EL (cell line): Measurements from ENCODE around the gene KIF6.

Experiments
- DNase-seq: peaks from one replicate; pipeline ENCODE4 v3.0.0-alpha.2; 2016

Gene KIF6

GRCh38 chr6:39440039-39440426 lies 285.2 kb downstream of the KIF6 start:
- no peak for DNase-seq

- no peak for DNase-seq
Measured at GRCh38 chr6:39439342-39440038, 285.7 kb downstream of the KIF6 start.

- no peak for DNase-seq
Measured at GRCh38 chr6:39433630-39434029, 291.6 kb downstream of the KIF6 start.

- DNase-seq, result peak; percentile 21
Measured at GRCh38 chr6:39432330-39433025, 292.7 kb downstream of the KIF6 start.

- DNase-seq, result peak; percentile 67
Measured at GRCh38 chr6:39430871-39431523, 294.2 kb downstream of the KIF6 start.

- DNase-seq, result no peak
Measured at GRCh38 chr6:39430446-39430845, 294.8 kb downstream of the KIF6 start.

GRCh38 chr6:39428816-39429215 lies 296.4 kb downstream of the KIF6 start:
- DNase-seq, result no peak

GRCh38 chr6:39428152-39428551 lies 297.1 kb downstream of the KIF6 start:
- no peak for DNase-seq

GRCh38 chr6:39426073-39426456 lies 299.1 kb downstream of the KIF6 start:
- peak; percentile 87 for DNase-seq

- no peak for DNase-seq
Measured at GRCh38 chr6:39425346-39426072, 299.7 kb downstream of the KIF6 start.

- no peak for DNase-seq
Measured at GRCh38 chr6:39424831-39425230, 300.4 kb downstream of the KIF6 start.

- no peak for DNase-seq
Measured at GRCh38 chr6:39422238-39422637, 303.0 kb downstream of the KIF6 start.

GRCh38 chr6:39421383-39422225 lies 303.6 kb downstream of the KIF6 start:
- DNase-seq, result no peak

GRCh38 chr6:39420300-39421265 lies 304.6 kb downstream of the KIF6 start:
- no peak for DNase-seq

GRCh38 chr6:39419607-39420006 lies 305.6 kb downstream of the KIF6 start:
- DNase-seq, result no peak

- no peak for DNase-seq
Measured at GRCh38 chr6:39417440-39417839, 307.8 kb downstream of the KIF6 start.

GRCh38 chr6:39416728-39417127 lies 308.5 kb downstream of the KIF6 start:
- peak; percentile 98 for DNase-seq

GRCh38 chr6:39416026-39416425 lies 309.2 kb downstream of the KIF6 start:
- DNase-seq, result no peak

GRCh38 chr6:39415482-39415881 lies 309.7 kb downstream of the KIF6 start:
- no peak for DNase-seq

- DNase-seq, result peak; percentile 29
Measured at GRCh38 chr6:39411465-39411864, 313.7 kb downstream of the KIF6 start.

- no peak for DNase-seq
Measured at GRCh38 chr6:39411001-39411400, 314.2 kb downstream of the KIF6 start.
